Activated T-helper 17 cell treated with anti-CD3 and anti-CD28 coated beads, Interleukin-2, amount 50 U/mL, for 72 hours (primary cell): ENCODE data around the gene CDH2. TPM values are rescaled to one million over a fixed set of nuclear protein-coding genes. Genes with fewer than 3 reads are reported as not detected.

Experiments
- ATAC-seq: fragments of 150-1000 bp; cut with Tn5 transposase; replicated peaks from 2 replicates; pipeline ENCODE4 v1.10.0; 2021; ENCODE audit warnings: mild to moderate bottlenecking, moderate library complexity
- H3K27ac Mint-ChIP-seq: one replicate; pipeline ENCODE4 v1.8.0; 2022; ENCODE audit warnings: mixed read lengths
- H3K27me3 Mint-ChIP-seq: one replicate; pipeline ENCODE4 v1.8.0; 2022; ENCODE audit warnings: mixed read lengths
- H3K36me3 Mint-ChIP-seq: one replicate; pipeline ENCODE4 v1.8.0; 2022; ENCODE audit warnings: low read depth, mild to moderate bottlenecking, mixed read lengths
- H3K4me1 Mint-ChIP-seq: one replicate; pipeline ENCODE4 v1.8.0; 2022; ENCODE audit warnings: mixed read lengths
- H3K4me3 Mint-ChIP-seq: one replicate; pipeline ENCODE4 v1.8.0; 2022; ENCODE audit warnings: mild to moderate bottlenecking, mixed read lengths
- H3K9me3 Mint-ChIP-seq: one replicate; pipeline ENCODE4 v1.8.0; 2022; ENCODE audit warnings: mixed read lengths
- total RNA-seq, 2 donors: library from RNA; stranded (reverse); gene quantifications; one replicate each; pipeline ENCODE4 v1.2.3, GENCODE V29; 2022

Gene CDH2
- total RNA-seq, 2 donors from 2014 or later, result 0.04 TPM; not detected in 1

DNA sequence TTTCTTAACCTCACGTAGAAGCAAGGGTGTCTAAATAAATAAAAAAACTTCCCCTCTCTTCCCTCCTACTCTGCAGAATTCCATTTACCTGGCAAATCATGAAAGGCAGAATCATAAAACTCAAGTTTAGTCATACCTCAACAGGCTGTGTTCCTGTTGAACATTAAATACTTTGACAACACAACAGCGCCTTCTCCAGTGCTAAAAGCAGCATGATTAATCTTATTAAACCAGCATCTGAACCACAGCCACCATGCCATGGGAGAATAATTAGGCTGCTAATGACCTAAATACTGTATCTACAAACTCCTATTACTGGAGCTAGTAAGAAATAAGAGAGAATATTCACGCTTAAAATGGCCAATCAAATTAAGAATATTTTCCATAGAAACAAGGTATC is 68.1 kb downstream of the CDH2 start:
- ATAC-seq, result no peak
- H3K27ac Mint-ChIP-seq, result no peak overlapping the region

DNA sequence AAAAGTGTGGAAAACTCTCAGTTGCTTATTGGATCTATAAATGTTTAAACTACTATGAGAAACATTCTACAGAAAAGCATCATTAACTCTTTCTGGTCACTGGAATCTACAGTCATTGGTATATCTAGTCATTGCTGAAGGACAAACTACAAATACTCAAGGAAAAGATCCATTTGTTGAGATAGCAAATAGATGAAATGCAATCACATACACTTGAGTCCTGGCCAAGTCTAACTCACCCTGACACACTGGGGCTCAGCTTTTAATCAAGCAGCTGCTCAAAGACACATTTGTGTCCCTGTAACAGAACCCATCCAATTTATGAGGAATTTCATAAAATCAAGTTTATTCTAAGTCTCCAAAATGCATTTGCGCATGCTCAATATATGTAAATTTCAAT is 68.7 kb downstream of the CDH2 start:
- H3K4me3 Mint-ChIP-seq, result no peak overlapping the region
- H3K9me3 Mint-ChIP-seq, result peaks cover 8% of the 10 kb centered on the region
- no peaks in the 10 kb centered on the region for H3K36me3 Mint-ChIP-seq
- no peak overlapping the region for H3K27ac Mint-ChIP-seq
- H3K27me3 Mint-ChIP-seq, result no peaks in the 10 kb centered on the region
- ATAC-seq, result no peak
- H3K4me1 Mint-ChIP-seq, result no peaks in the 10 kb centered on the region

More for the DNA sequence above, 68.1 kb downstream of the CDH2 start:
- Mint-ChIP-seq H3K4me1 (no peaks in the 10 kb centered on the region), H3K4me3 (no peak overlapping the region), H3K9me3 (peaks cover 11% of the 10 kb centered on the region), H3K36me3 (no peaks in the 10 kb centered on the region), H3K27me3 (no peaks in the 10 kb centered on the region)

DNA sequence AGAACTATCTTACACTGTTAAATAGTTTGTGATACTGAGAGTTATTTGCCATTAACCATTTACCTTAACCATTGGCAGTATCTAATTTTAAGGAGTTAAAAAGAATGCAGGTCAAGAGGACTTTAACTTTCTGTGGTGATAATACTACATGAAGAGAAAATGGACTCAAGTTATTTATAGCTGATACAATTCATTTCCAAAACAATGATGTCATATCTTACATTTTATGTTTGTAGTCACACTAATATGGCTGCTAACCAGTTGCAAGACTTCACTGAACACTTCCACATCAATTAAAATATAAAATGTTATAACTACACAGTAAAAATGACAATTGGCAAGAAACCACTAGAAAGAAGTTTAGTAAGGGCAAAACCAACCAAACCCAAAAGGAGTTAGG is 77.7 kb downstream of the CDH2 start:
- H3K36me3 Mint-ChIP-seq, result no peaks in the 10 kb centered on the region
- H3K4me1 Mint-ChIP-seq, result no peaks in the 10 kb centered on the region
- no peak overlapping the region for H3K27ac Mint-ChIP-seq
- H3K9me3 Mint-ChIP-seq, result peaks cover 7% of the 10 kb centered on the region
- H3K27me3 Mint-ChIP-seq, result no peaks in the 10 kb centered on the region
- H3K4me3 Mint-ChIP-seq, result no peak overlapping the region
- ATAC-seq, result no peak

DNA sequence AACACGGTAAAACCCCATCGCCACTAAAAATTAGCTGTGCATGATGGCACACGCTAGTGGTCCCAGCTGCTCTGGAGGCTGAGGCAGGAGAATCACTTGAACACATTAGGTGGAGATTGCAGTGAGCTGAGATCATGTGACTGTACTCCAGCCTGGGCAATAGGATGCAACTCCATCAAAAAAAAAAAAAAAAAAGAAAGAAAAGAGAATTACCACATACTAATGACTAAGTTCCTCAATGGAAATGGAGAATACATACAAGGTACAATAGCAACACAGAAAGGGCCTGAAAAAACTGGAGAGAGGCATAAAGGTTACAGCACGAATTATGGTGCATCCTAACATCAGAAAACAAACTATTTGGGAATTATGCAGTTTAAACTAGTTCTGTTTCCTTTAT is 81.3 kb downstream of the CDH2 start:
- Mint-ChIP-seq H3K36me3 (no peaks in the 10 kb centered on the region), H3K27me3 (no peaks in the 10 kb centered on the region), H3K9me3 (no peaks in the 10 kb centered on the region), H3K4me3 (no peak overlapping the region), H3K27ac (no peak overlapping the region), H3K4me1 (no peaks in the 10 kb centered on the region)
- ATAC-seq, result no peak

DNA sequence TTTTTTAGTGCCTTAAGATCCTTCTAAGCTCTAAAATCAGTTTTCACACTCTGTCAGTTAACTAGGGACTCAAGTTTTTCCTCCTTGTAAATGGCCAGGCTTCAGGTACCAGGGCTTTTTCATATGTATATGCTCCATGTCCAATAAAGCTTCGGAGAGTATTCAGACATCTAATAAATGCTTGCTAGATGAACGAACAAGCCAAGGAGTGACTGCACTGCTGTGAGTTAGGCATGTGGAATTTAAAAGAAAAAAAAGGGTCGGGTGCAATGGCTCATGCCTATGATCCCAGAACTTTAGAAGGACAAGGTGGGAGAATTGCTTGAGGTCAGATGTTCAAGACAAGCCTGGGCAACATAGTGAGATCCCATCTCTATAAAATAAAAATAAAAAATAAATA is 81.9 kb downstream of the CDH2 start:
- H3K9me3 Mint-ChIP-seq, result no peaks in the 10 kb centered on the region
- no peaks in the 10 kb centered on the region for H3K27me3 Mint-ChIP-seq
- ATAC-seq, result no peak
- H3K36me3 Mint-ChIP-seq, result no peaks in the 10 kb centered on the region
- H3K4me3 Mint-ChIP-seq, result no peak overlapping the region
- no peaks in the 10 kb centered on the region for H3K4me1 Mint-ChIP-seq
- no peak overlapping the region for H3K27ac Mint-ChIP-seq

DNA sequence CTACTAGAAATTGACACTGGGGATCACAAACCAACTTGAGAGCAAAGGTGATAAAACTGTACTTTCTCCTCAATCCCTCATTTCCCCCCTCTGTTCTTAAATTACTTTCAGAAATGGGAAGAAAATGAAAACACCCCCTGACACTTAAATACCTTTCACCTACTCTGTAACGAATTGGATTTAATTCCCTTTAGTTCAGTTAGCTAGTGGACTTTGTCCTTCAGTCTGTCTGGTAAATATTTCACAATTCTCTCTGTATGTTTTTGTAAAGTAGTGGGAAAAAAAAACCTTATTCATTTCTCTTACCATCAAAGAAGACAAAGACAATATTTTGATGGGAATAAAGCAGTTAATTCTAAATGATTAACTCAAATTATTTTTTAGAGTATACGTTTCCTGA is 85.7 kb downstream of the CDH2 start:
- H3K4me3 Mint-ChIP-seq, result no peak overlapping the region
- H3K9me3 Mint-ChIP-seq, result no peaks in the 10 kb centered on the region
- H3K36me3 Mint-ChIP-seq, result no peaks in the 10 kb centered on the region
- no peaks in the 10 kb centered on the region for H3K27me3 Mint-ChIP-seq
- no peaks in the 10 kb centered on the region for H3K4me1 Mint-ChIP-seq
- H3K27ac Mint-ChIP-seq, result no peak overlapping the region
- ATAC-seq, result no peak

DNA sequence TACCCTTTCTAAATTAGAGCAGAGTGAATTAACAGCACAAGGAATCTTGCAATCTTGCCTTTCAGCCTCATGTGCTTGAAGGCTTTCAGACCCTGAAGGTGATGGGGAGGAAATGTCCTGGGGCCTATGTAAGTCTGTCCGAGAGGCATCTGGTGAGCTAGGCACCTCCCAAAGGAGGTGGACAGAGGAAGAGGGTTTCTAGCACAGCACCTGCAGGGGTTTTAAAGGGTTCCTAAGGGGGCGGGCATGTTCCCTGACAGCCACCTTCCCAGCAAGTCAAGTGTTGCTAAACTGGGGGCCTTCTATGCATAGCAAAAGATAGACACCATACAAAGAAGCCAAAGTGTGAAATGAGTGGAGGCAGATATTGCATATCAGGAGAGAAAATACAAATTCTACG is 88.5 kb downstream of the CDH2 start:
- Mint-ChIP-seq H3K4me3 (no peak overlapping the region), H3K27me3 (no peaks in the 10 kb centered on the region), H3K36me3 (no peaks in the 10 kb centered on the region), H3K9me3 (peaks cover 11% of the 10 kb centered on the region), H3K4me1 (no peaks in the 10 kb centered on the region), H3K27ac (no peak overlapping the region)
- no peak for ATAC-seq

DNA sequence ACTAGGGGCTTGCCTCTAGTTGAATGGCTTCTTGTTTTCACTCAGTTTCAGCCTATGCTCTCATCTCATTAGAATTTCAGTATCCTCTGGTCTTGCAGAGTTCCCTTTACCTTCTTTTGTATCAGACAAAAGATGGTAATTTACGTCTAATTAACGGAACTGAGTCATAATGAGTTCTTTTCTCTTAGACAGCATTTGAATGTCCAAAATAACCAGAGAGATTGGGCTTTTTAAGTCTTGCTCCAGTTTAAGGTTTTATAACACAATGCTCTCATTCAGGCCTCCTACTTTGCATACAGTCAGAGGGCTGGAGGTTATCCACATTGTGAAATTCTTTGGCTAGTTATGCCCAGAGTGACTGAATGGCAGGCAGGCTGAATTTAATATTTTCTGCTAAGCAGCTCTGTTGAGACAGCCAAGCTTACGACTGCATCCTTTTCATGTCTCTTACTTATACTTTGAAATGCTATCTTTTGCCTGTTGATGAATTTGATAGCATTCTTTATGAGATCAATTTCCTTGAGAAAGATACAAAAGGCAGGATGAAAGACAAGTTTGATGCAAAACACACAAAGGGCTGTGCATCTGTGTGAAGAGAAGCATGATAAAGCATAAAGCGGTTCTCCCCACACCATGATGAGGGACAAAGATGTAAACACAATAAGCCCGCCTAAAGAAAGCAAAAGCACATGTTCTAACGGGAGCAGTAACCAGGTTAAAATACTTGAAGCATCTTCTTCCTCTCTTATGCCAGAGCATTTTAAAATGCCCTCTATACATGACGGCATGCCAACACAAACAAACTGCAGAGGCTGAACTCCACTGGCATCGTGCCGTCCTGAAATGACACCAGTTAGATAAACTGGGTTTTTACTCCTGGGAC is 90.0 kb downstream of the CDH2 start:
- ATAC-seq, result no peak
- Mint-ChIP-seq H3K4me1 (no peaks in the 10 kb centered on the region), H3K27ac (no peak overlapping the region), H3K27me3 (no peaks in the 10 kb centered on the region), H3K9me3 (peaks cover 11% of the 10 kb centered on the region), H3K4me3 (no peak overlapping the region), H3K36me3 (no peaks in the 10 kb centered on the region)

DNA sequence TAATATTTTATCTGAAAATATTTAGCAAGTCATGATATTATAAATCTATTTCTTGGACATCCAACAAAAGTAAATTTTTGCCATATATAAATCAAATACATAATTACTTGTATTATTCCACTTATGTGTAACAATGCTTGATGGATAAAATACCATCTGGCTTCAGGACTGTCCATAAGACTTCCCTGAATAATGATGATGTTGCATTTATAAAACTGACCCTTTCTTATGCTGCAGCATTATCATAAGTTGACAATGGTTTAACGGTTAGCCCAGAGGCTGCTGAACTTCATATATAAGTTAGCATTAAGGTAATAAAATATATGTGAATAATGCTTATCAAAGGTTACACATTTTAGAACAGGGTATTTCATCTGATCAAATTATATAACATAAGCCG is 95.4 kb downstream of the CDH2 start:
- no peak overlapping the region for H3K4me3 Mint-ChIP-seq
- peaks cover 14% of the 10 kb centered on the region for H3K9me3 Mint-ChIP-seq
- H3K27ac Mint-ChIP-seq, result no peak overlapping the region
- no peaks in the 10 kb centered on the region for H3K4me1 Mint-ChIP-seq
- H3K27me3 Mint-ChIP-seq, result no peaks in the 10 kb centered on the region
- no peak for ATAC-seq
- H3K36me3 Mint-ChIP-seq, result no peaks in the 10 kb centered on the region

DNA sequence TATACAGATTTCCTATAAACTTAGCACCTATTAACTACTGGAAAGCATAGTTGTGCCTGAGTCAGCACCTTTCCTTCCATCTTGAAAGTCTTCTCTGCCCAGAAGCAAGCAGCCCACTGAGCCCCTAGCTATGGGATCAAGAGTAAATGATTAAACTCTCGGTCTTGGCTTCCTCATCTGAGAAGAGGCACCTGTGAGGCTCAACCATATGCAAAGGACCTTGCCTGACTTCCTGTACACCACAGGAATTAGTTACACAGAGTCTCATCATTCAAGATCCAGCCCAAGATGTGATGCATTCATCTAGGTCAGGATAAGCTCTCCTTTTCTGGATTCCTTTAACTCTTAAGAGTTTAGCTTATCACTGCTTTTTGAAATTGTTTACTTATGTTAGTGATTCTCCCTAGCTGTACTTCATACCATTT is 96.0 kb downstream of the CDH2 start:
- peaks cover 14% of the 10 kb centered on the region for H3K9me3 Mint-ChIP-seq
- no peaks in the 10 kb centered on the region for H3K36me3 Mint-ChIP-seq

DNA sequence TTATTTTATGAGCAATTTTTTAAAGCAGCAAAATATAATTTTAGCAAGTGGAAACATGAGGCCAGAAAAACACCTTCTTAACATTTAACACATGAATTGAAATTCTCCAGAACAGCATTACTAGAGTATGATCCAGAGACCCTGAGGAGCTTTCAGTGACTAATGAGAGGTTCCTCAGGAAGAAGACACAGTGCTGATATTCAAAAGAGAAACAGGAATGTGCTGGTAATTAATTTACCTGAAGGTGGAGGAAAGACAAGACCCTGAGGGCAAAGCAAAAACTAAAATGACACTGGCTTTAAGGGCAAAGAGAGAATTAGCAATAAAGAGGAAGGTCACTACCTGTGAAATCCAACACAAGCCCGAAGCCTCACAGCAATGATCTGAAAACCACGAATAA is 97.0 kb downstream of the CDH2 start:
- ATAC-seq, result no peak
- H3K36me3 Mint-ChIP-seq, result no peaks in the 10 kb centered on the region
- no peak overlapping the region for H3K4me3 Mint-ChIP-seq
- H3K9me3 Mint-ChIP-seq, result peaks cover 8% of the 10 kb centered on the region
- H3K27me3 Mint-ChIP-seq, result no peaks in the 10 kb centered on the region
- no peaks in the 10 kb centered on the region for H3K4me1 Mint-ChIP-seq
- no peak overlapping the region for H3K27ac Mint-ChIP-seq

More for the DNA sequence above, 96.0 kb downstream of the CDH2 start:
- H3K4me3 Mint-ChIP-seq, result no peak overlapping the region
- ATAC-seq, result no peak
- H3K4me1 Mint-ChIP-seq, result no peaks in the 10 kb centered on the region
- no peaks in the 10 kb centered on the region for H3K27me3 Mint-ChIP-seq
- H3K27ac Mint-ChIP-seq, result no peak overlapping the region

DNA sequence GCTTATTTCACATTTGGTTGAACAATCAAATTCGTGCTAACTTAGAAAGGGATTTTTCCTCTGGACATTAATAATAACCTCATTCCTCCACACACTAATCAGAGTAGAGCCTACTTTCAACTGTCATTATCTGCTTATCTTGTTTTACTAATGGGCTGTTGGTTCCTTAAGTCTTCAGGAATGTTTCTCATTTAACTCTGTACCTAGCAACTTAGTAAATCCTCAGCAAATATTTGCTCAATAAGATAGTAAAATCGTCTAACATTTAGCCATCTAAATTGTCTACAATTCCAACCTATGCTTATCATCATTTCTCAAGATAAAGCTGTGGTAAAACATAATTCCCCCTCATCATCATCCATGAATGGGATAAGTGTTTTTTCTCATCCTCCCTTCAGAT is 98.1 kb downstream of the CDH2 start:
- peaks cover 4% of the 10 kb centered on the region for H3K9me3 Mint-ChIP-seq
- H3K4me1 Mint-ChIP-seq, result no peaks in the 10 kb centered on the region
- H3K36me3 Mint-ChIP-seq, result no peaks in the 10 kb centered on the region
- H3K4me3 Mint-ChIP-seq, result no peak overlapping the region
- H3K27ac Mint-ChIP-seq, result no peak overlapping the region
- no peak for ATAC-seq
- H3K27me3 Mint-ChIP-seq, result no peaks in the 10 kb centered on the region

DNA sequence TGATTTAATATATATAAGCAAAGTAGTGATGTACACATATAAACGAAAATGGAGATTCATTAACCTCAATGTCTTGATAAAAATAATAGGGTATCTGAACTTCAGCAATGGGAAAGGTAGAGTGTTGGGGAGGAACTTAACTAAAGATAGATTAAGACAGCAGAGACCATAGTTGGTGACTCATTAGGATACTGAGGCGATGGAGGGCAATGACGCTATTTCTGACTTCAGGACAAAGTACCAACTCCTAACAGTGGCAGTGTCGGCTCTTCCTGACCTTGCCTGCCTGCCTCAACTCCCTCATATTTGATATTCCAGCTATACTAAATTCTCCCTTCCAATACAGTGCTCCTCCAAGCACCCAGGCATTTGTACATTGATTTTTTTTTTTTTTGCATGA is 98.6 kb downstream of the CDH2 start:
- no peak overlapping the region for H3K4me3 Mint-ChIP-seq
- no peaks in the 10 kb centered on the region for H3K4me1 Mint-ChIP-seq
- H3K27ac Mint-ChIP-seq, result no peak overlapping the region
- no peaks in the 10 kb centered on the region for H3K27me3 Mint-ChIP-seq
- ATAC-seq, result no peak
- peaks cover 4% of the 10 kb centered on the region for H3K9me3 Mint-ChIP-seq
- H3K36me3 Mint-ChIP-seq, result no peaks in the 10 kb centered on the region

DNA sequence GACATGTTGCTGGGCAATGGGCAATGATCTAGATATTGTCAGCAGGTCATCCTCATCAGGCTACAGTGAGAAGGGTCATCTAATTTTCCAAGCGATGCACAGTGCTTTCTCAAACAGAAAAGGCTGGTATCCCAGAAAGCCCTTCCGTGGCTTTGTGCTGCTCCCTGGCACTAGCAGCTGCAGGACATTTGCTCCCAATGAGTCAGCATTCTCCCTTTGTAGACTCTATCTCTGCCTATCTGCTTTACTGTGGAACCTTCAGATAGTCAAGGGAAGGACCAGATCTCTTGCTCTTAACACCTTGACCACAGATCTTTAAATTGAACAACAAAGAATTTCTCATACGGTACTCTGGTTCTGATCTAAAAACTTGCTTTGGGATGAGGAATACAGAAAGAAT is 101.4 kb downstream of the CDH2 start:
- no peaks in the 10 kb centered on the region for H3K4me1 Mint-ChIP-seq
- no peaks in the 10 kb centered on the region for H3K27me3 Mint-ChIP-seq
- no peak overlapping the region for H3K27ac Mint-ChIP-seq
- peaks cover 5% of the 10 kb centered on the region for H3K9me3 Mint-ChIP-seq
- H3K4me3 Mint-ChIP-seq, result no peak overlapping the region
- H3K36me3 Mint-ChIP-seq, result no peaks in the 10 kb centered on the region
- ATAC-seq, result no peak

DNA sequence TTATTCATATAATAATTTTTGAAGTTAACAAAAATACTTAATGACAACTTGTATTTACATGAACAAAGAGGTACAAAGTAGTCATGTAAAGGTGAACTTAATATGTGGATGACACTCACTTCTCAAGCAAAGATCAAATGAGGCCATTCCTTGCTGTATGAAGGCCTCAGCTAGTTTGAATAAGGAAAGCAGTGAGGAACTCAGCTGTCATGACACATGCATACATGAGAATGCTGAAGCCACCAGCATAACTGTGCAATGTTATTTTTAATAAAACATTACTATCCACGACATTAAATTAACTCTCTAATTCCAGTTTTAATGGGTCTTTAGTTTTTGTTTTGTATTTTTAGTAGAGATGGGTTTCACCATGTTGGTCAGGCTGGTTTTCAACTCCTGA is 102.9 kb downstream of the CDH2 start:
- Mint-ChIP-seq H3K9me3 (peaks cover 14% of the 10 kb centered on the region), H3K27ac (no peak overlapping the region), H3K36me3 (no peaks in the 10 kb centered on the region), H3K4me1 (no peaks in the 10 kb centered on the region), H3K27me3 (no peaks in the 10 kb centered on the region), H3K4me3 (no peak overlapping the region)
- ATAC-seq, result no peak
